Measurements from ENCODE around the gene C16orf89.
"Not testable (repeated sequence)": the region's sequence is repeated elsewhere in the genome, so short reads cannot be mapped to it uniquely, and the experiment has no call there.

GRCh38 chr16:5095145-5095830 is 29.5 kb upstream of the C16orf89 start:
- TF ChIP-seq CTCF (IDR thresholded peaks at IDR 0.05 in 2 of 3, conservative IDR thresholded peaks at IDR 0.05 in 1 of 3; ENCODE audit: borderline replicate concordance in 1 of 3, insufficient read depth in 1 of 3, low read depth in 2 of 3, low read length in 2 of 3); JUND (IDR thresholded peaks at IDR 0.05); MAX (IDR thresholded peaks at IDR 0.05); POLR2A (IDR thresholded peaks at IDR 0.05; ENCODE audit: borderline replicate concordance, extremely low read depth, insufficient read depth, insufficient read length); EZH2 (IDR thresholded peaks at IDR 0.05); EZH2phosphoT487 (IDR thresholded peaks at IDR 0.05; ENCODE audit: borderline replicate concordance): not testable (repeated sequence)
